ENCODE data around the gene LRIG2. TPM values are rescaled to one million over a fixed set of nuclear protein-coding genes. Genes with fewer than 3 reads are reported as not detected.

The LRIG2 gene
- total and polyA plus RNA-seq, 2 of the 4 experiments (the other 2 are of a cell fraction): 4.3 to 9.0 TPM

DNA sequence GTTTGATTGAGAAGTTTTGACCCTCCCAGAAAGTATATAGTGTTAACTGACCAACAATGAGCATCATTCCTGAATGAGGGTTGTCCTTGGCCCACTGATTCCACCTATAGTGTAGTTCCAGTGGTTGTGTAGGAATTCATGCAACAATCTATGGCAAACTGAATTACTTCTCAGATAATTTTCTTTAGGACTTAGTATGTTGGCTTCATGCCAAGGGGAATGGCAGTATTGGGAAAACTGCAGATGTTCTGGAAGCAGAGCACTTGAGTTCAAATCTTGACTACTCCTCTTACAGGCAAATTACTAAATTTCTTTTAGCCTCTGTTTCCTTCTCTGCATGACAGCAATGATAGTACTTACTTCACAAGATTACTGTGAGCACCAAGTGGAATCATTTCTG is 65.8 kb downstream of the LRIG2 start:
- H3K9me3 ChIP-seq (ENCODE audit: control insufficient read depth, insufficient read depth, low read length): no peaks in the 10 kb centered on the region
- in situ Hi-C loops (cut with MboI; ENCODE audit: low sequenced_read_pairs): loop anchor here (25.0 kb wide), 1 partner anchor 774 kb away; the partner anchor contains the start of genes AP4B1 and DCLRE1B
- peaks cover 5% of the 10 kb centered on the region for H3K4me1 ChIP-seq (ENCODE audit: control insufficient read depth, insufficient read depth, low read length)
- H3K56ac ChIP-seq (ENCODE audit: extremely low read depth, insufficient read depth, low read length): no peak overlapping the region
- H2AFZ ChIP-seq (replicated peaks; ENCODE audit: low read length, poor library complexity): no peak overlapping the region
- H4K5ac ChIP-seq (ENCODE audit: low read depth, low read length): no peak overlapping the region
- dilution Hi-C loops (cut with HindIII; ENCODE audit: low sequenced_read_pairs, unreplicated experiment): no loop called here
- H3K18ac ChIP-seq (ENCODE audit: low read depth, low read length): no peak overlapping the region
- no peak overlapping the region for H3K14ac ChIP-seq (replicated peaks; ENCODE audit: low read depth, low read length)
- ATAC-seq (ENCODE audit: low read depth) (no peak), DNase-seq (no peak)
- TF ChIP-seq MXI1 (IDR thresholded peaks at IDR 0.05; ENCODE audit: borderline replicate concordance, low read depth, low read length): no peak
- TF ChIP-seq, protein P1, sequence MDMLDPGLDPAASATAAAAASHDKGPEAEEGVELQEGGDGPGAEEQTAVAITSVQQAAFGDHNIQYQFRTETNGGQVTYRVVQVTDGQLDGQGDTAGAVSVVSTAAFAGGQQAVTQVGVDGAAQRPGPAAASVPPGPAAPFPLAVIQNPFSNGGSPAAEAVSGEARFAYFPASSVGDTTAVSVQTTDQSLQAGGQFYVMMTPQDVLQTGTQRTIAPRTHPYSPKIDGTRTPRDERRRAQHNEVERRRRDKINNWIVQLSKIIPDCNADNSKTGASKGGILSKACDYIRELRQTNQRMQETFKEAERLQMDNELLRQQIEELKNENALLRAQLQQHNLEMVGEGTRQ (IDR thresholded peaks at IDR 0.05; ENCODE audit: low read depth, low read length): no peak
- no peak for TF ChIP-seq ELK1 (IDR thresholded peaks at IDR 0.05; ENCODE audit: borderline replicate concordance, low read depth, low read length)
- TF ChIP-seq CTCF (conservative IDR thresholded peaks at IDR 0.05; ENCODE audit: low read depth, low read length): no peak
- TF ChIP-seq MAFK (IDR thresholded peaks at IDR 0.05; ENCODE audit: low read depth, low read length): no peak
- no peak for TF ChIP-seq CEBPB (IDR thresholded peaks at IDR 0.05; ENCODE audit: low read depth, low read length)
- no peak for TF ChIP-seq FOS (IDR thresholded peaks at IDR 0.05; ENCODE audit: low read depth, low read length)
- no peak for TF ChIP-seq RAD21 (IDR thresholded peaks at IDR 0.05; ENCODE audit: low read length)
- TF ChIP-seq RCOR1 (IDR thresholded peaks at IDR 0.05; ENCODE audit: insufficient replicate concordance, low read length): no peak
- no peak for TF ChIP-seq BHLHE40 (IDR thresholded peaks at IDR 0.05; ENCODE audit: low read depth, low read length)
- no peak for TF ChIP-seq MAZ (IDR thresholded peaks at IDR 0.05; ENCODE audit: borderline replicate concordance, low read depth, low read length)
- TF ChIP-seq RFX5 (IDR thresholded peaks at IDR 0.05; ENCODE audit: low read depth, low read length): no peak
- no peak for TF ChIP-seq SMC3 (IDR thresholded peaks at IDR 0.05; ENCODE audit: low read depth, low read length)
- no peak for TF ChIP-seq POLR2A (IDR thresholded peaks at IDR 0.05; ENCODE audit: low read depth, low read length)
- TF ChIP-seq CHD1 (IDR thresholded peaks at IDR 0.05; ENCODE audit: low read depth, low read length): no peak
- H3K79me1 ChIP-seq (ENCODE audit: low read depth in 1 of 2, low read length in 2 of 2): no peaks in the 10 kb centered on the region
- H2BK5ac ChIP-seq (ENCODE audit: low read depth, low read length, poor library complexity, severe bottlenecking): no peak overlapping the region
- H3K9me1 ChIP-seq (ENCODE audit: insufficient read depth, low read length): peaks cover 9% of the 10 kb centered on the region
- no peak overlapping the region for H3K4ac ChIP-seq (ENCODE audit: low read depth, low read length)
- intact Hi-C loops (cut with micrococcal nuclease): no loop called here
- POLR2A ChIA-PET (ENCODE audit: unreplicated experiment): no interaction called here
- no TSS peak for BruUV-seq (replicated peaks)
- CTCF ChIA-PET: no interaction called here
- H2BK20ac ChIP-seq (ENCODE audit: low read depth, low read length): no peak overlapping the region
- no peaks in the 10 kb centered on the region for H3K36me3 ChIP-seq (ENCODE audit: control insufficient read depth, insufficient read depth, low read length)
- no peak overlapping the region for H3K27ac ChIP-seq (ENCODE audit: insufficient read depth, low read length)
- no peak overlapping the region for H3K23ac ChIP-seq (ENCODE audit: low read depth, low read length)
- H3K9ac ChIP-seq (ENCODE audit: low read depth, low read length): no peak overlapping the region
- H2AK5ac ChIP-seq (ENCODE audit: low read depth, low read length): no peak overlapping the region
- H4K20me1 ChIP-seq (ENCODE audit: insufficient read depth, low read length): no peaks in the 10 kb centered on the region
- no peak overlapping the region for H2AK9ac ChIP-seq (replicated peaks; ENCODE audit: low read depth, low read length, poor library complexity)
- no peak overlapping the region for H2BK120ac ChIP-seq (ENCODE audit: low read depth, low read length)
- H3K4me2 ChIP-seq (ENCODE audit: low read depth, low read length): no peak overlapping the region
- H2BK15ac ChIP-seq (ENCODE audit: low read depth, low read length): no peak overlapping the region
- no peak overlapping the region for H3K4me3 ChIP-seq (ENCODE audit: insufficient read depth, low read depth, low read length)
- no peak overlapping the region for H4K91ac ChIP-seq (ENCODE audit: insufficient read depth, low read depth, low read length)
- H3K27me3 ChIP-seq (ENCODE audit: control insufficient read depth, insufficient read depth, low read length): no peaks in the 10 kb centered on the region
- H4K8ac ChIP-seq (ENCODE audit: low read depth in 2 of 2, low read length in 2 of 2): no peak overlapping the region

Data from IMR-90 (cell line).